Keratinocyte (primary cell): ENCODE measurements around the gene MON1A. TPM values are rescaled to one million over a fixed set of nuclear protein-coding genes. Genes with fewer than 3 reads are reported as not detected.
"Not testable (repeated sequence)": the region's sequence is repeated elsewhere in the genome, so short reads cannot be mapped to it uniquely, and the experiment has no call there.

Experiments used
- DNase-seq: peaks from one replicate; pipeline ENCODE4 v3.0.0-alpha.2; 2011; ENCODE audit warnings: low read depth, missing footprints, low spot score
- FAIRE-seq: peaks from 2 replicates; lab custom pipeline; 2011; peaks lifted over from hg19 to GRCh38; lab: Jason Lieb, UNC
- H2AFZ ChIP-seq: 2 replicates; pipeline ENCODE4 v1.6.0; 2012; ENCODE audit warnings: low read length, control low read depth, inconsistent platforms; ENCODE audit not compliant: control insufficient read depth
- H3K27ac ChIP-seq: 2 replicates; pipeline ENCODE4 v1.5.1; 2011; ENCODE audit warnings: low read length; ENCODE audit not compliant: control insufficient read depth, insufficient read depth
- H3K27me3 ChIP-seq: 3 replicates; pipeline ENCODE4 v1.6.0; 2011; ENCODE audit warnings: low read length; ENCODE audit not compliant: control insufficient read depth, insufficient read depth; ENCODE audit errors: extremely low read depth
- H3K36me3 ChIP-seq, 2 experiments: 2 replicates in 1 of 2; 3 replicates in 1 of 2; pipeline ENCODE4 v1.5.1; 2011; ENCODE audit warnings: low read length in 2 of 2, mild to moderate bottlenecking in 1 of 2; ENCODE audit not compliant: control insufficient read depth in 2 of 2, insufficient read depth in 2 of 2; ENCODE audit errors: extremely low read depth in 1 of 2
- H3K4me1 ChIP-seq: 3 replicates; pipeline ENCODE4 v1.5.1; 2011; ENCODE audit warnings: low read length; ENCODE audit not compliant: control insufficient read depth, insufficient read depth; ENCODE audit errors: extremely low read depth
- H3K4me2 ChIP-seq: 3 replicates; pipeline ENCODE4 v1.6.0; 2011; ENCODE audit warnings: low read depth, low read length; ENCODE audit not compliant: control insufficient read depth, insufficient read depth; ENCODE audit errors: extremely low read depth
- H3K4me3 ChIP-seq, 3 experiments: fragments of 200-600 bp in 1 of 3; sonication (generic) in 1 of 3; 2 replicates in 2 of 3; 3 replicates in 1 of 3; pipeline ENCODE4 v1.5.1; 2011 to 2016; ENCODE audit warnings: low read length in 3 of 3, mild to moderate bottlenecking in 3 of 3, control low read depth in 2 of 3, inconsistent platforms in 1 of 3, low read depth in 1 of 3, mixed read lengths in 1 of 3, mixed run types in 1 of 3, moderate library complexity in 1 of 3; ENCODE audit not compliant: control insufficient read depth in 2 of 3, insufficient read depth in 2 of 3; ENCODE audit errors: extremely low read depth in 1 of 3
- H3K79me2 ChIP-seq: 2 replicates; pipeline ENCODE4 v1.6.0; 2012; ENCODE audit warnings: low read length; ENCODE audit not compliant: control insufficient read depth, insufficient read depth
- H3K9ac ChIP-seq: 3 replicates; pipeline ENCODE4 v1.6.0; 2011; ENCODE audit warnings: low read length; ENCODE audit not compliant: control insufficient read depth, insufficient read depth; ENCODE audit errors: extremely low read depth
- H3K9me1 ChIP-seq: 3 replicates; pipeline ENCODE4 v1.6.0; 2011; ENCODE audit warnings: low read length; ENCODE audit not compliant: control insufficient read depth, insufficient read depth; ENCODE audit errors: extremely low read depth
- H3K9me3 ChIP-seq: 2 replicates; pipeline ENCODE4 v1.5.1; 2012; ENCODE audit warnings: low read depth, low read length; ENCODE audit not compliant: control insufficient read depth
- H4K20me1 ChIP-seq: 3 replicates; pipeline ENCODE4 v1.6.0; 2011; ENCODE audit warnings: low read length; ENCODE audit not compliant: control insufficient read depth, insufficient read depth; ENCODE audit errors: extremely low read depth
- CTCF ChIP-seq, 3 experiments: IDR thresholded peaks in 1 of 3; conservative IDR thresholded peaks in 1 of 3; optimal IDR thresholded peaks in 1 of 3; 2 replicates in 2 of 3; 3 replicates in 1 of 3; pipeline versions ENCODE3 to v1.5.1; 2011; ENCODE audit warnings: low read length in 3 of 3, mild to moderate bottlenecking in 3 of 3, moderate library complexity in 2 of 3, control low read depth in 1 of 3, inconsistent platforms in 1 of 3; ENCODE audit not compliant: insufficient read depth in 2 of 3; ENCODE audit errors: extremely low read depth in 1 of 3
- EZH2 ChIP-seq: IDR thresholded peaks from one replicate; pipeline ENCODE4 v1.6.1; 2012; ENCODE audit warnings: inconsistent platforms, mild to moderate bottlenecking, low read length, moderate library complexity
- dilution Hi-C: fragments of 300-500 bp; cut with MboI; formaldehyde crosslinking; loops from one replicate; pipeline ENCODE4 v1.7.0; 2020; ENCODE audit warnings: low sequenced_read_pairs; ENCODE audit not compliant: extremely low pct_ligation_motif_present
- polyA plus RNA-seq, 5 experiments: library from polyadenylated mRNA; depleted of rRNA in 3 of 5; stranded (reverse) in 3 of 5; stranded (forward) in 1 of 5; unstranded in 1 of 5; fragments of >200 nt; gene quantifications; 1 replicate in 1 of 5; 2 replicates in 3 of 5; 3 replicates in 1 of 5; pipeline versions ENCODE4 v1.2.1 to v1.2.3, GENCODE V29; 2011 to 2012; ENCODE audit warnings: missing spikeins in 2 of 5, low read depth in 1 of 5, low replicate concordance in 1 of 5

Gene MON1A
- polyA plus RNA-seq, 1 donor (not counting 4 experiments of a cell fraction or from before 2014, with no cell fraction given) = 10.7 TPM

DNA sequence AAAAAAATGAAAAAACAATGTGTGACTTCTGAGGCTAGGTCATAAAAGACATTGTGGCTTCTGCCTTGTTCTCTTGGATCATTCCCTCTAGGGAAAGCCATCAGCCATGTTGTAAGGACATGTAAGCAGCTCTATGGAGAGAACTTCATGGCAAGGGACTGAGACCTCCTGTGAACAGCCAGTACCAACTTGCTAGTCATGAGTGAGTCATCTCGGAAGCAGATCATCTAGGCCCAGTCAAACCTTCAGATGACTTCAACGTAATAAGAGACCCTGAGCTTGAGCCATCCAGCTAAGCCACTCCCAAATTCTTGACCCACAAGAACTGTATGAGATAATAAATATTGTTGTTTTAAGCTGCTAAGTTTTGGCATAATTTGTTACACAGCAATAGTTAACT, 4.9 kb downstream of the MON1A start:
- no peaks in the 10 kb centered on the region for H4K20me1 ChIP-seq
- H3K4me1 ChIP-seq = peaks cover 18% of the 10 kb centered on the region
- no peaks in the 10 kb centered on the region for H3K27me3 ChIP-seq
- peaks cover 0 to 5% of the 10 kb centered on the region in 2 experiments for H3K36me3 ChIP-seq
- peaks cover 3% of the 10 kb centered on the region for H3K9me1 ChIP-seq
- peak; percentile 100 for FAIRE-seq
- dilution Hi-C loops = no loop called here
- H3K79me2 ChIP-seq = peaks cover 21% of the 10 kb centered on the region
- peak overlapping the region; percentile 74 for H3K4me2 ChIP-seq
- no peaks in the 10 kb centered on the region for H3K9me3 ChIP-seq
- H3K27ac ChIP-seq = peak overlapping the region; percentile 53
- DNase-seq = no peak
- H2AFZ ChIP-seq = no peak overlapping the region
- no peak for TF ChIP-seq EZH2
- no peak for TF ChIP-seq CTCF (optimal IDR thresholded peaks at IDR 0.05 in 1 of 3, IDR thresholded peaks at IDR 0.05 in 1 of 3, conservative IDR thresholded peaks at IDR 0.05 in 1 of 3; ENCODE audit: extremely low read depth in 1 of 3, insufficient read depth in 2 of 3, low read length in 3 of 3)
- no peak overlapping the region for H3K4me3 ChIP-seq
- no peak overlapping the region for H3K9ac ChIP-seq

- DNase-seq, H4K20me1 ChIP-seq, H3K27ac ChIP-seq, H2AFZ ChIP-seq, H3K9ac ChIP-seq, H3K79me2 ChIP-seq, dilution Hi-C loops, FAIRE-seq, H3K4me1 ChIP-seq, H3K9me3 ChIP-seq, H3K36me3 ChIP-seq, H3K4me3 ChIP-seq, H3K27me3 ChIP-seq, H3K4me2 ChIP-seq, H3K9me1 ChIP-seq: not testable (repeated sequence)
Measured at GRCh38 chr3:49917806-49918590, 11.6 kb downstream of the MON1A start.
